Testis (tissue), 3 donors: Measurements from ENCODE around the gene APOL6. TPM values are rescaled to one million over a fixed set of nuclear protein-coding genes. Genes with fewer than 3 reads are reported as not detected.

Experiments
- DNase-seq: peaks from one replicate; pipeline ENCODE4 v3.0.0-alpha.2; 2019
- H3K27ac ChIP-seq, 2 donors: fragments of 200-600 bp; sonication (generic); one replicate each; pipeline ENCODE4 v1.5.1; 2019
- H3K27me3 ChIP-seq: fragments of 200-600 bp; sonication (generic); one replicate; pipeline ENCODE4 v1.5.1; 2019
- H3K36me3 ChIP-seq: fragments of 200-600 bp; sonication (generic); one replicate; pipeline ENCODE4 v1.5.1; 2017; ENCODE audit warnings: low read depth; ENCODE audit errors: missing control alignments
- H3K4me1 ChIP-seq: fragments of 200-600 bp; sonication (generic); one replicate; pipeline ENCODE4 v1.5.1; 2019
- H3K4me3 ChIP-seq, 2 donors: fragments of 200-600 bp; sonication (generic); one replicate each; pipeline ENCODE4 v1.5.1; 2017 to 2019
- H3K9me3 ChIP-seq: fragments of 200-600 bp; sonication (generic); one replicate; pipeline ENCODE4 v1.5.1; 2017
- CTCF ChIP-seq, 3 experiments: fragments of 450-650 bp in 2 of 3; fragments of 200-600 bp in 1 of 3; sonication (generic) in 1 of 3; IDR thresholded peaks; one replicate each; pipeline ENCODE4 v1.5.1; 2016 to 2019; ENCODE audit warnings: antibody characterized with exemption in 3 of 3, mild to moderate bottlenecking in 2 of 3, moderate library complexity in 1 of 3
- POLR2A ChIP-seq: fragments of 450-650 bp; IDR thresholded peaks from one replicate; pipeline ENCODE4 v1.6.1; 2017; ENCODE audit warnings: antibody characterized with exemption, mild to moderate bottlenecking, moderate library complexity
- WGBS, 2 donors: methylation state at CpG; one replicate each; pipeline ENCODE4 v1.1.5; 2018; 5-methylcytosine and 5-hydroxymethylcytosine counted together
- intact Hi-C: fragments of 100-400 bp; cut with DNase I; formaldehyde crosslinking; loops from one replicate; pipeline ENCODE4 v1.15.1; 2023; ENCODE audit warnings: low total_unique reads
- polyA plus RNA-seq: library from polyadenylated mRNA; stranded (reverse); fragments of 350-450 nt; fragmentation: Illumina TruSeq; extraction: RNeasy Lipid Tissue Mini Kit (QIAGEN cat#74804); gene quantifications from one replicate; pipeline ENCODE4 v1.2.3, GENCODE V29; 2014; ENCODE audit warnings: low read depth, low replicate concordance; ENCODE audit not compliant: insufficient read depth
- total RNA-seq, 2 donors: library from RNA; depleted of rRNA; stranded (reverse); fragments of >200 nt; gene quantifications; one replicate each; pipeline ENCODE4 v1.2.3, GENCODE V29; 2016

APOL6 gene
- total and polyA plus RNA-seq, 3 donors from 2014 or later: 2.2 to 3.6 (median 2.8) TPM

- Histone ChIP-seq H3K36me3 (no peaks in the 10 kb centered on the region), H3K4me1 (peaks cover 14% of the 10 kb centered on the region), H3K27ac (no peak overlapping the region), H3K9me3 (no peaks in the 10 kb centered on the region), H3K4me3 (no peak overlapping the region), H3K27me3 (no peaks in the 10 kb centered on the region)
- no peak for DNase-seq
- no peak for TF ChIP-seq POLR2A
- no peak for TF ChIP-seq CTCF (IDR thresholded peaks at IDR 0.05)
- WGBS, 2 donors: 89 to 92% methylated on average over 6 of the region's 6 CpGs
- intact Hi-C loops: loop anchor here (10.0 kb wide), 1 partner anchor 290 kb away; no protein-coding TSS in a partner anchor
Observed at GRCh38 chr22:35624547-35624946, 23.7 kb upstream of the APOL6 start.

GRCh38 chr22:35625763-35626432 is 22.3 kb upstream of the APOL6 start:
- Histone ChIP-seq H3K27me3 (no peaks in the 10 kb centered on the region), H3K36me3 (no peaks in the 10 kb centered on the region), H3K27ac (no peak overlapping the region), H3K4me1 (peaks cover 15% of the 10 kb centered on the region), H3K9me3 (no peaks in the 10 kb centered on the region), H3K4me3 (no peak overlapping the region)
- intact Hi-C loops: loop anchor here (10.0 kb wide), 1 partner anchor 289 kb away; no protein-coding TSS in a partner anchor
- TF ChIP-seq CTCF (IDR thresholded peaks at IDR 0.05) (no peak), POLR2A (no peak)
- WGBS, 2 donors: 52 to 54% methylated on average over 10 of the region's 10 CpGs
- no peak for DNase-seq

- peak overlapping the region; percentile 50 to 78 for H3K27ac ChIP-seq
- peak overlapping the region; percentile 52 to 68 for H3K4me3 ChIP-seq
- WGBS, 2 donors: 0 to 13% methylated on average over 15 to 21 of the region's 21 CpGs
- DNase-seq: peak; percentile 91
- H3K36me3 ChIP-seq: no peaks in the 10 kb centered on the region
- intact Hi-C loops: loop anchor here (10.0 kb wide), 1 partner anchor 287 kb away; no protein-coding TSS in a partner anchor
- H3K9me3 ChIP-seq: no peaks in the 10 kb centered on the region
- H3K27me3 ChIP-seq: no peaks in the 10 kb centered on the region
- no peak for TF ChIP-seq POLR2A
- TF ChIP-seq CTCF (IDR thresholded peaks at IDR 0.05): peak in 2 of 3 experiments; percentile 13 to 52
- H3K4me1 ChIP-seq: peaks cover 10% of the 10 kb centered on the region
Observed at GRCh38 chr22:35627267-35628041, 20.8 kb upstream of the APOL6 start.

GRCh38 chr22:35628732-35629131 is 19.5 kb upstream of the APOL6 start:
- intact Hi-C loops: loop anchor here (10.0 kb wide), 1 partner anchor 286 kb away; no protein-coding TSS in a partner anchor
- no peaks in the 10 kb centered on the region for H3K27me3 ChIP-seq
- 81 to 91% methylated on average over 3 of the region's 3 CpGs for WGBS, 2 donors
- no peaks in the 10 kb centered on the region for H3K9me3 ChIP-seq
- TF ChIP-seq POLR2A (no peak), CTCF (IDR thresholded peaks at IDR 0.05) (no peak)
- H3K36me3 ChIP-seq: no peaks in the 10 kb centered on the region
- DNase-seq: no peak
- no peak overlapping the region for H3K4me3 ChIP-seq
- peaks cover 10% of the 10 kb centered on the region for H3K4me1 ChIP-seq
- no peak overlapping the region for H3K27ac ChIP-seq
